Calu3 (cell line): Measurements from ENCODE around the gene TTLL7. TPM values are rescaled to one million over a fixed set of nuclear protein-coding genes. Genes with fewer than 3 reads are reported as not detected.

Source experiments
- BruUV-seq: library from RNA; stranded (reverse); fragments of 400-500 nt; replicated peaks from 2 replicates; lab custom pipeline; 2021; lab: Mats Ljungman, UMichigan
- CTCF ChIA-PET: fragments of 300-600 bp; sonication (Branson Sonifier 250); formaldehyde crosslinking; loops from one replicate; lab custom pipeline; 2022; ENCODE audit warnings: antibody characterized with exemption; lab: Charles Lee
- DNase-seq: peaks from one replicate; pipeline ENCODE4 v3.0.0; 2022
- H3K27ac Mint-ChIP-seq: one replicate; pipeline ENCODE4 v1.8.0; 2022; ENCODE audit warnings: mixed read lengths; ENCODE audit not compliant: unreplicated experiment
- H3K27me3 Mint-ChIP-seq: one replicate; pipeline ENCODE4 v1.8.0; 2022; ENCODE audit warnings: mixed read lengths; ENCODE audit not compliant: unreplicated experiment
- H3K36me3 Mint-ChIP-seq: one replicate; pipeline ENCODE4 v1.8.0; 2022; ENCODE audit warnings: mild to moderate bottlenecking, moderate library complexity, mixed read lengths; ENCODE audit not compliant: insufficient read depth, unreplicated experiment
- H3K4me1 Mint-ChIP-seq: one replicate; pipeline ENCODE4 v1.8.0; 2022; ENCODE audit warnings: mild to moderate bottlenecking, low read depth, mixed read lengths; ENCODE audit not compliant: unreplicated experiment
- H3K4me3 Mint-ChIP-seq: one replicate; pipeline ENCODE4 v1.8.0; 2022; ENCODE audit warnings: mild to moderate bottlenecking, low read depth, moderate library complexity, mixed read lengths; ENCODE audit not compliant: unreplicated experiment
- H3K9me3 Mint-ChIP-seq: one replicate; pipeline ENCODE4 v1.8.0; 2022; ENCODE audit warnings: low read depth, mixed read lengths; ENCODE audit not compliant: unreplicated experiment
- CTCF ChIP-seq: fragments of 200-600 bp; IDR thresholded peaks from one replicate; pipeline ENCODE4 v1.8.0; 2022; ENCODE audit warnings: antibody characterized with exemption; ENCODE audit not compliant: unreplicated experiment
- intact Hi-C: fragments of 100-400 bp; cut with micrococcal nuclease; formaldehyde crosslinking; loops from one replicate; pipeline ENCODE4 v1.10.0; 2022; ENCODE audit not compliant: unreplicated experiment
- total RNA-seq: library from RNA; stranded (reverse); gene quantifications from 2 replicates; pipeline ENCODE4 v1.2.3, GENCODE V29; 2022

TTLL7 gene
- total RNA-seq, 1 experiment from 2014 or later = 4.6 TPM

- TF ChIP-seq CTCF = no peak
- H3K27me3 Mint-ChIP-seq = no peaks in the 10 kb centered on the region
- no peaks in the 10 kb centered on the region for H3K36me3 Mint-ChIP-seq
- CTCF ChIA-PET = interaction anchor here (0.6 kb wide), 1 partner anchor 859 kb away, joined by 3 read pairs; no protein-coding TSS in a partner anchor
- intact Hi-C loops = no loop called here
- no peak overlapping the region for H3K27ac Mint-ChIP-seq
- no TSS peak for BruUV-seq
- H3K4me1 Mint-ChIP-seq = no peaks in the 10 kb centered on the region
- H3K9me3 Mint-ChIP-seq = no peaks in the 10 kb centered on the region
- DNase-seq = no peak
- no peak overlapping the region for H3K4me3 Mint-ChIP-seq
Observed at GRCh38 chr1:83927701-83928100, 71.2 kb downstream of the TTLL7 start.

DNA sequence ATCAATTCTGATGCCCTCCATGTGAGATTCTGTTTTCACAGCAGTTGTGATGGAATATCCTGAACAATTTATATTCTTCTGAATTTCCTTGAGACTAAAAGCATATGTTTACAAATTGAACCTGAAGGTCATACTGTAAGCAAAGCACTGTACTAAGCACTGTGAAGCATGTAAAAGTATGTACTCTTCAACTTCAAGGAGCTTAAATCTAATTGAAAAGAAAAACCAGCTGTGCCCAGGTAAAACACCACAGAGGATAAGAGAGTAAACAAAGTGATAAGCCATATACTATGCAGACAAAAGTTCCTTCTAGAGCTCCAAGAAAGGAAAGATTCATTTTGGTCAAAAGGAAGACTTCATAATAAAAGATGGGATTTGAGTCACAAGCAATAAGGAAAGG is 71.9 kb downstream of the TTLL7 start:
- BruUV-seq = no TSS peak
- Mint-ChIP-seq H3K9me3 (no peaks in the 10 kb centered on the region), H3K4me3 (no peak overlapping the region), H3K27me3 (no peaks in the 10 kb centered on the region), H3K4me1 (no peaks in the 10 kb centered on the region), H3K36me3 (no peaks in the 10 kb centered on the region), H3K27ac (no peak overlapping the region)
- intact Hi-C loops = no loop called here
- TF ChIP-seq CTCF = no peak
- CTCF ChIA-PET = no interaction called here
- DNase-seq = no peak

GRCh38 chr1:83923553-83923952 is 75.4 kb downstream of the TTLL7 start:
- H3K27me3 Mint-ChIP-seq = no peaks in the 10 kb centered on the region
- no peak overlapping the region for H3K27ac Mint-ChIP-seq
- H3K9me3 Mint-ChIP-seq = no peaks in the 10 kb centered on the region
- no TSS peak for BruUV-seq
- no peak for DNase-seq
- TF ChIP-seq CTCF = no peak
- CTCF ChIA-PET = no interaction called here
- no peak overlapping the region for H3K4me3 Mint-ChIP-seq
- intact Hi-C loops = no loop called here
- no peaks in the 10 kb centered on the region for H3K36me3 Mint-ChIP-seq
- H3K4me1 Mint-ChIP-seq = no peaks in the 10 kb centered on the region

DNA sequence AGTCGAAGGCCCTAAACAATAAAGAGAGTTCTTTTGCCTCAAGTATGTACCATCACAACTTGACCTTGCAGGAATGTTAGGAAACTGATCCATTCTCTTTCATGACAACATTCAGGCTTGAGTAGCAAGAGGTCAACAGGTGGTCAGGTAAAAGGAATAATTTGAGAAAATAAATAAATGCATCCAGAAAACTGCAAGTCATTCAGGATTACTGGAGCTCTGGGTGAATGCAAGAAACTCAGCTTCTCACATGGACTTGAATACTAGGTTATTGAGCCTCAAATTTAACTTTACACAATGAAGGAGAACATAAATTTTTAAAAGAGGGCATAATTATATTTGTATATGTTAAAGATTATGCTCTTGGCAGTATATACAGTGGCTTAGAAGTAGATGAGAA is 76.5 kb downstream of the TTLL7 start:
- Mint-ChIP-seq H3K27me3 (no peaks in the 10 kb centered on the region), H3K4me3 (no peak overlapping the region), H3K9me3 (no peaks in the 10 kb centered on the region), H3K4me1 (no peaks in the 10 kb centered on the region), H3K27ac (no peak overlapping the region), H3K36me3 (no peaks in the 10 kb centered on the region)
- BruUV-seq = no TSS peak
- CTCF ChIA-PET = no interaction called here
- no peak for TF ChIP-seq CTCF
- DNase-seq = no peak
- intact Hi-C loops = no loop called here
